ENCODE data around the gene TNRC6C.
"Not testable (repeated sequence)": the region's sequence is repeated elsewhere in the genome, so short reads cannot be mapped to it uniquely, and the experiment has no call there.

TNRC6C gene

GRCh38 chr17:77963441-77963840 lies 4.9 kb downstream of the TNRC6C start:
- no peak for DNase-seq (ENCODE audit: low spot score)

- no peak for DNase-seq (ENCODE audit: low spot score)
Observed at GRCh38 chr17:77965352-77965751, 6.8 kb downstream of the TNRC6C start.

GRCh38 chr17:77966476-77966875 lies 8.0 kb downstream of the TNRC6C start:
- DNase-seq (ENCODE audit: low spot score) = no peak

- no peak for DNase-seq (ENCODE audit: low spot score)
Observed at GRCh38 chr17:77968788-77969187, 10.3 kb downstream of the TNRC6C start.

GRCh38 chr17:77972271-77972670 lies 13.8 kb downstream of the TNRC6C start:
- DNase-seq (ENCODE audit: low spot score) = not testable (repeated sequence)

- no peak for DNase-seq (ENCODE audit: low spot score)
Observed at GRCh38 chr17:77973953-77974352, 15.4 kb downstream of the TNRC6C start.

- DNase-seq (ENCODE audit: low spot score) = no peak
Observed at GRCh38 chr17:77974396-77974795, 15.9 kb downstream of the TNRC6C start.

GRCh38 chr17:77982430-77982829 lies 23.9 kb downstream of the TNRC6C start:
- not testable (repeated sequence) for DNase-seq (ENCODE audit: low spot score)

- DNase-seq (ENCODE audit: low spot score) = no peak
Observed at GRCh38 chr17:77990301-77990700, 31.8 kb downstream of the TNRC6C start.

- not testable (repeated sequence) for DNase-seq (ENCODE audit: low spot score)
Observed at GRCh38 chr17:77993735-77994134, 35.2 kb downstream of the TNRC6C start.

GRCh38 chr17:77995146-77995852 lies 36.8 kb downstream of the TNRC6C start:
- no peak for DNase-seq (ENCODE audit: low spot score)

- no peak for DNase-seq (ENCODE audit: low spot score)
Observed at GRCh38 chr17:77996256-77996655, 37.8 kb downstream of the TNRC6C start.

- no peak for DNase-seq (ENCODE audit: low spot score)
Observed at GRCh38 chr17:77999413-78000173, 41.1 kb downstream of the TNRC6C start.

- DNase-seq (ENCODE audit: low spot score) = no peak
Observed at GRCh38 chr17:78000341-78000740, 41.8 kb downstream of the TNRC6C start.

GRCh38 chr17:78001182-78001581 lies 42.7 kb downstream of the TNRC6C start:
- no peak for DNase-seq (ENCODE audit: low spot score)

GRCh38 chr17:78001612-78002011 lies 43.1 kb downstream of the TNRC6C start:
- no peak for DNase-seq (ENCODE audit: low spot score)

GRCh38 chr17:78002166-78002565 lies 43.7 kb downstream of the TNRC6C start:
- no peak for DNase-seq (ENCODE audit: low spot score)

- DNase-seq (ENCODE audit: low spot score) = no peak
Observed at GRCh38 chr17:78005452-78006171, 47.1 kb downstream of the TNRC6C start.

- DNase-seq (ENCODE audit: low spot score) = no peak
Observed at GRCh38 chr17:78006338-78006737, 47.8 kb downstream of the TNRC6C start.

GRCh38 chr17:78007647-78008046 lies 49.1 kb downstream of the TNRC6C start:
- DNase-seq (ENCODE audit: low spot score) = no peak

GRCh38 chr17:78010759-78011158 lies 52.3 kb downstream of the TNRC6C start:
- no peak for DNase-seq (ENCODE audit: low spot score)

- no peak for DNase-seq (ENCODE audit: low spot score)
Observed at GRCh38 chr17:78012428-78012827, 53.9 kb downstream of the TNRC6C start.
